Left lung (tissue), 10 donors: ENCODE measurements around the gene IGFBP7. TPM values are rescaled to one million over a fixed set of nuclear protein-coding genes. Genes with fewer than 3 reads are reported as not detected.

Experiments
- ATAC-seq: fragments of 200-7000 bp; cut with Tn5 transposase; one replicate; pipeline ENCODE4 v1.9.1; 2020; ENCODE audit warnings: moderate library complexity
- DNase-seq, 4 donors: peaks; one replicate each; pipeline ENCODE4 v3.0.0-alpha.2; 2013 to 2020
- H3K27ac ChIP-seq, 2 donors: fragments of 200-600 bp; sonication (generic) in 1 of 2; one replicate each; pipeline versions ENCODE4 v1.5.0 to v1.8.0; 2020 to 2021
- H3K27me3 ChIP-seq, 2 donors: fragments of 200-600 bp; sonication (generic) in 1 of 2; one replicate each; pipeline versions ENCODE4 v1.5.0 to v1.8.0; 2020 to 2021
- H3K36me3 ChIP-seq, 2 donors: fragments of 200-600 bp; sonication (generic) in 1 of 2; one replicate each; pipeline versions ENCODE4 v1.5.0 to v1.8.0; 2020 to 2021
- H3K4me1 ChIP-seq, 2 donors: fragments of 200-600 bp; one replicate each; pipeline ENCODE4 v1.8.0; 2021
- H3K4me3 ChIP-seq, 2 donors: fragments of 200-600 bp; sonication (generic) in 1 of 2; one replicate each; pipeline versions ENCODE4 v1.5.0 to v1.8.0; 2020 to 2021; ENCODE audit warnings: mild to moderate bottlenecking in 1 of 2
- H3K9me3 ChIP-seq, 2 donors: fragments of 200-600 bp; sonication (generic) in 1 of 2; one replicate each; pipeline versions ENCODE4 v1.5.0 to v1.8.0; 2020 to 2021
- intact Hi-C, 2 donors: fragments of 100-400 bp; cut with DNase I; formaldehyde crosslinking; loops; one replicate each; pipeline versions ENCODE4 v1.11.2 to v1.14.2; 2022
- polyA plus RNA-seq, 6 donors: library from polyadenylated mRNA; unstranded; fragments of 120-200 nt; gene quantifications; one replicate each; pipeline ENCODE4 v1.2.1, GENCODE V29; 2013; ENCODE audit not compliant: insufficient read length in 6 of 6
- total RNA-seq, 2 donors: library from RNA; stranded (reverse); fragmentation: NEBNext Ultra II Directional; extraction: Animal tissue kit (Norgen Biotek cat#: 25700); gene quantifications; one replicate each; pipeline ENCODE4 v1.2.1, GENCODE V29; 2021
- TF ChIP-seq, protein P1 (sequence below), 2 donors: fragments of 200-600 bp; sonication (generic) in 1 of 2; IDR thresholded peaks; one replicate each; pipeline versions ENCODE4 v1.5.0 to v1.8.0; 2021; ENCODE audit warnings: antibody characterized with exemption in 2 of 2
- donor health status: DM: no; HTN: yes; CAD: no.
- donor health status: DM: no; HTN: no; CAD: no.

Gene IGFBP7
- total and polyA plus RNA-seq, 8 donors: 235 to 527 (median 284) TPM

DNA sequence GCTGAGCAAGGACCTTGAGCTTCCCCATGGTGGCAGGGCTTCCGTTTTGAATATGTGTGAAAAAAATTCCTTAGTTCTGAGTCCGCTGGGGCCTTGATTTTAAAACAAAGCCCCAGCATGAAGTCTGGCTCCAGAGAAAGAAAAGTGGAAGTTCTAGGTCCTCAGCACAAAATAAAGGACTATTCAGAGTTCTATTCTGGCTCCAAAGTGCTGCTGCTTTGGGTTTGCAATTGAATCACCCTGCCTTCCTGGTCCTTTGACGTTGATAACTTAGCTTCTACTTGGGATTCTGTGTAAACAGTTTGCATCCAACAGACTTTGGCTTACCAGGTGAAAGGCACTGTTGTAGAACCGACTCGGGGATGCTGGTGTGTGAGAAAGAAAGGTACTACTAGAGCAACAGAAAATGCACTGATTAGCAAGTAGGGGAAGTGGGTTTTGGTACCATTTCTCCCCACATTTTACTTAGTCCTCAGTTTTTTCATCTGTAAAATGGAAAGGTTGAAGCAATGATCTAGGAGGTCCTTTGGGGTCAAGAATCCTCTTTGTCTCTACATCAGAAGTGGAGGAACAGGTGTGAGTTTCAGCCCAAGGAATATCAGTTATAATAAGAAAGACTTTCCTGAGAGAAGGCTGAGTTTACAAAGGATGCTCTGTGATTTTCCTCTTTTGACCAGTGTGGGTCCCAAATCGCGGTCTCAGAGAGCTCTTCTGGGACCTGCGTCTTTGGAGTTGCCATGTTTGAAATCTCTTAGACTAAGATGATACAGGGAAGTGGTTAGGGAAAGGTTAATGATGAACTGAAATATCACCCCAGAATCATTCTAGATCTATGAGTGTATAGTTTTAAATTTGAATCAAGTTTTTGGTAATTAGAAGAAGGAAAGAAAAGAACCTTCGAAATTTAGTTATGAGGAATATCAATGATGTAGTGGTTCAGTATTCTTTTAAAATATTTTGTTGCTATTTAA is 28.2 kb downstream of the IGFBP7 start:
- DNase-seq: no peak
- no peaks in the 10 kb centered on the region for H3K9me3 ChIP-seq
- no peaks in the 10 kb centered on the region for H3K36me3 ChIP-seq
- peaks cover 8 to 28% of the 10 kb centered on the region in 2 donors for H3K4me1 ChIP-seq
- H3K4me3 ChIP-seq: no peak overlapping the region
- ATAC-seq: no peak
- intact Hi-C loops: no loop called here
- H3K27ac ChIP-seq: peak overlapping the region; percentile 47 to 62
- no peaks in the 10 kb centered on the region for H3K27me3 ChIP-seq
- TF ChIP-seq, protein P1, sequence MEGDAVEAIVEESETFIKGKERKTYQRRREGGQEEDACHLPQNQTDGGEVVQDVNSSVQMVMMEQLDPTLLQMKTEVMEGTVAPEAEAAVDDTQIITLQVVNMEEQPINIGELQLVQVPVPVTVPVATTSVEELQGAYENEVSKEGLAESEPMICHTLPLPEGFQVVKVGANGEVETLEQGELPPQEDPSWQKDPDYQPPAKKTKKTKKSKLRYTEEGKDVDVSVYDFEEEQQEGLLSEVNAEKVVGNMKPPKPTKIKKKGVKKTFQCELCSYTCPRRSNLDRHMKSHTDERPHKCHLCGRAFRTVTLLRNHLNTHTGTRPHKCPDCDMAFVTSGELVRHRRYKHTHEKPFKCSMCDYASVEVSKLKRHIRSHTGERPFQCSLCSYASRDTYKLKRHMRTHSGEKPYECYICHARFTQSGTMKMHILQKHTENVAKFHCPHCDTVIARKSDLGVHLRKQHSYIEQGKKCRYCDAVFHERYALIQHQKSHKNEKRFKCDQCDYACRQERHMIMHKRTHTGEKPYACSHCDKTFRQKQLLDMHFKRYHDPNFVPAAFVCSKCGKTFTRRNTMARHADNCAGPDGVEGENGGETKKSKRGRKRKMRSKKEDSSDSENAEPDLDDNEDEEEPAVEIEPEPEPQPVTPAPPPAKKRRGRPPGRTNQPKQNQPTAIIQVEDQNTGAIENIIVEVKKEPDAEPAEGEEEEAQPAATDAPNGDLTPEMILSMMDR (IDR thresholded peaks at IDR 0.05): no peak

DNA sequence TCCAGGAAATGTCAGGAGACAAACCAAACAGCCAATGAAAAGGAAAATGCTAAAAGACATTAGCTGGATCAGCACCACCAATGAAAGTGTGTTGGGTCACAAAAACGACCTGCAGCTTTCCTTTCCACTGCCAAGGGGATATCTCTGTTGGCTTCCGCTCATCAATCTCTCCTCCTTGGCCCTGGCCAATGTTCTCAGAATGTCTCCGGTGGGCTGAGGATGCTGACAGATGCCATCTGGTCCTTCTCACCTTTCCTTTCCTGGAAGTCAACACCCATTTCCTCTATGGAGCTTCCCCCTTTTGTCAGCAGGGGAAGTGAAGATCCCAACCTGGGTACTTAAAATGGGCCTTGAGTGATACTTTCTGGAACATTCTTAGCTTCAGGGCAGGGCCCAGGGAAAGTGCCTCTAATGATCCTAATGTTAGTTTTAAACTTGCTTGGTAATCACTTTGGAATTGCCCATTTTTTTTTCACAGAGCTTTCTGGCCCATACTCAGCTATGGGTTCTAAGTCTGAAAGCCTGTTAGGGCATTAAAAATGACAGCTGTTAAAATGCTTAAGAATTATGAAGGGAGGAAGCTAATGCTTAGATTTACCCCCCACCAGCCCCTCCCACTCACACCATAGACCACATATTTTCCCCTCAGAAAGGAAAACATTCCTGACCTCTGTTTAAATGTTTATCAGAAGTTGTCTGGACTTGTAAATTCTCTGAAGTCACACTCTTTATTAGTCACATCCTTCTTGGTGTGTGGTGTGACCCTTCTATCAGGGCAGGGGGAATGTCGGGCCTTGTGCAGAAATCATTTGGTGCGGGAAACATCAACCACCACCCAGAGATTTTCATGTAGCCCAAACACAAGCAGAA is 29.2 kb downstream of the IGFBP7 start:
- peak in 1 of 4 donors; percentile 51 for DNase-seq

DNA sequence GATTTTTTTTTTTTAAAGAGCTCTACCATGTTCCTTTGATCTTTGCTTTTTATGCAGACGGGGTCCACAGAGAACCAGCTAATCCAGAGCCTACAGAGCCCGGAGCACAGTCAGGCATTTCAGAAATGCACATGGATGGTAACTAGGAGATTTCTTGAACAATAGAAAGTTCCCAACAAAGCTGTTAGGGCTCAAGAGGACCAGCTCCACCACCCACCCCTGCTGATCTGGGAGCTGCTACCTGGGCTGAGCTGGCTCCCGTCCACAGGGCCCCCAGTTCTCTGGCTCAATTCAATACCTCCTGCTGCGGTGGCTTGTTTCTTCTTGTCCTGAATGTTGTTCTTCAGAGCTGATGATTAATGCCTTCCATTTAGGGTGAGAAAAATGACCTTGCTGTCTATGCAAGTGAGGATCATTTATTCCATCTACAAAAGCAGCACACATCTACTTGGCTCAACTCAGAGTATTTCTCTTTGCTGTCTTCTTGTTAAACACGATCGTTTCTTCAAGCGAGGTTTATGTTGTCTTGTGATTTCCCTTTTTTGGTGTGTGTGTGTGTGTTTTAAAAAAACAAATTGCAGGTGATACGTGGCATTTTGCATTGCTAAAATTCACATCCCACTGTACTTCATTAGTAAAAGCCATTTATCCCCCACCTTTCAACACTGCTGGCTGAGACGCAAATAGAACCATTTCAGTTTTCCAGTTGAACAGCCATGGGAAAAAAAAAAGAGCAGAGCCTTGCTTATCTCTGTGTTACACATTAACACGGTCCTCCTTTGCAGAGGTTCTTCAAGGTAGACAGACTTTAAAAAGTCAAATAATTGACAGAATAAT is 31.3 kb downstream of the IGFBP7 start:
- TF ChIP-seq, protein P1 (IDR thresholded peaks at IDR 0.05): no peak
- DNase-seq: no peak
- peaks cover 8 to 28% of the 10 kb centered on the region in 2 donors for H3K4me1 ChIP-seq
- no peak overlapping the region for H3K27ac ChIP-seq
- no peaks in the 10 kb centered on the region for H3K27me3 ChIP-seq
- intact Hi-C loops: no loop called here
- ATAC-seq: peak; percentile 37
- no peak overlapping the region for H3K4me3 ChIP-seq
- no peaks in the 10 kb centered on the region for H3K36me3 ChIP-seq
- H3K9me3 ChIP-seq: no peaks in the 10 kb centered on the region

More for the DNA sequence above, 29.2 kb downstream of the IGFBP7 start:
- H3K9me3 ChIP-seq: no peaks in the 10 kb centered on the region
- H3K4me1 ChIP-seq: peaks cover 8 to 28% of the 10 kb centered on the region in 2 donors
- peak; percentile 66 for ATAC-seq
- no peak overlapping the region for H3K4me3 ChIP-seq
- H3K36me3 ChIP-seq: no peaks in the 10 kb centered on the region
- H3K27ac ChIP-seq: peak overlapping the region; percentile 47 to 62
- TF ChIP-seq, protein P1 (IDR thresholded peaks at IDR 0.05): no peak
- intact Hi-C loops: no loop called here
- H3K27me3 ChIP-seq: no peaks in the 10 kb centered on the region

DNA sequence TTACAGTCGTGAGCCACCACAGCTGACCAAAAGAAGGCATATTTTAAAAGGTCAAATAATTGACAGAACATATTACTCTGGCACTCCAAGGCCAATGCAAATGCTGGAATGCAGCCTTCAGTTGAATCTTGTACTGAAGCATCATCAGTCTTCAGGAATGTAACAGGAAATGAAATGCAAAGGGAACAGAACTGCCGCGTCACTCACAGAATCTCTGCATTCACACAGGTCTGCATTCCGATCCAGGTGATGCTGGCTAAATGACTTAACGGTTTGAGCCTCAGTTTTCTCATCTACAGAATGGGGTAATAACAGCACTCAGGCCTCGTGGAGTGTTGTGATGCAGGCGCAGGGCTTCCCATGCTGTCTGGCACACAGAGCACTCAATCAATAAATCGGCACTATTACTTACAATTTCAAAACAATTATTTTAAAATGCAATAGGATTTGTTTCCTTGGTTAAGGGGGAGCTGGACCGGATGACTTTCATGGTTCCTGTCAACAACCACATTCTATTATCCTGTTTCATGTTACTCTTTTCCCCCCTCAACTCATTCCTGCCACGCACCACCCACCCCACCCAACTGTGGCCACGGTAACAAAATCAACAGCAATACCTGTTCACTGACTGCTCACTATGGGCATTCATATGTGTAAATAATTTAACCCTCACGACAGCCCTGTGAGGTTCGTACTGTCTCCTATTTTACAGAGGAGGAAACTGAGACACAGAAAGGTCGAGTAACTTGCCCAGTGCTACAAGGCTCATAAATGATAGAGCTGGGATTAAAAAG is 32.4 kb downstream of the IGFBP7 start:
- DNase-seq: no peak
- intact Hi-C loops: no loop called here
- Histone ChIP-seq H3K27me3 (no peaks in the 10 kb centered on the region), H3K27ac (no peak overlapping the region), H3K36me3 (no peaks in the 10 kb centered on the region), H3K4me1 (peaks cover 8 to 25% of the 10 kb centered on the region in 2 donors), H3K9me3 (no peaks in the 10 kb centered on the region), H3K4me3 (no peak overlapping the region)
- TF ChIP-seq, protein P1 (IDR thresholded peaks at IDR 0.05): no peak
- no peak for ATAC-seq
